Coronary artery (tissue), 2 donors: Measurements from ENCODE around the gene ZNF808.
"Not testable (repeated sequence)": the region's sequence is repeated elsewhere in the genome, so short reads cannot be mapped to it uniquely, and the experiment has no call there.

Experiments
- DNase-seq: peaks from one replicate; pipeline ENCODE4 v3.0.0-alpha.2; 2017; ENCODE audit warnings: low spot score
- H3K27ac ChIP-seq, 2 donors: fragments of 200-600 bp; sonication (generic); one replicate each; pipeline ENCODE4 v1.5.1; 2016 to 2019
- H3K4me3 ChIP-seq: fragments of 200-600 bp; sonication (generic); 2 replicates; pipeline ENCODE4 v1.5.1; 2016; ENCODE audit warnings: mild to moderate bottlenecking, moderate library complexity
- CTCF ChIP-seq: fragments of 200-600 bp; sonication (generic); IDR thresholded peaks from one replicate; pipeline ENCODE4 v1.5.1; 2019; ENCODE audit warnings: antibody characterized with exemption

The ZNF808 gene

GRCh38 chr19:52532480-52532879, 5.0 kb downstream of the ZNF808 start:
- no peak overlapping the region for H3K4me3 ChIP-seq
- no peak overlapping the region for H3K27ac ChIP-seq
- TF ChIP-seq CTCF, result no peak
- DNase-seq, result no peak

- no peak for TF ChIP-seq CTCF
- Histone ChIP-seq H3K27ac (no peak overlapping the region), H3K4me3 (no peak overlapping the region)
- no peak for DNase-seq
Measured at GRCh38 chr19:52533901-52534300, 6.4 kb downstream of the ZNF808 start.

- DNase-seq, result not testable (repeated sequence)
- H3K4me3 ChIP-seq, result peak overlapping the region; percentile 73
- peak overlapping the region in 1 of 2 donors; percentile 84 for H3K27ac ChIP-seq
Measured at GRCh38 chr19:52535385-52535770, 7.9 kb downstream of the ZNF808 start.

GRCh38 chr19:52535771-52536447, 8.4 kb downstream of the ZNF808 start:
- Histone ChIP-seq H3K27ac (peak overlapping the region; percentile 37 to 84), H3K4me3 (peak overlapping the region; percentile 73)
- peak; percentile 17 for TF ChIP-seq CTCF
- peak; percentile 85 for DNase-seq

- DNase-seq, result no peak
- H3K4me3 ChIP-seq, result peak overlapping the region; percentile 73
- no peak for TF ChIP-seq CTCF
- H3K27ac ChIP-seq, result peak overlapping the region; percentile 37 to 84
Measured at GRCh38 chr19:52536448-52536800, 9.0 kb downstream of the ZNF808 start.

GRCh38 chr19:52538815-52539214, 11.3 kb downstream of the ZNF808 start:
- H3K27ac ChIP-seq, DNase-seq, H3K4me3 ChIP-seq: not testable (repeated sequence)

- not testable (repeated sequence) for DNase-seq, H3K4me3 ChIP-seq
Measured at GRCh38 chr19:52541176-52541575, 13.7 kb downstream of the ZNF808 start.

GRCh38 chr19:52541608-52542007, 14.1 kb downstream of the ZNF808 start:
- no peak for TF ChIP-seq CTCF

More at GRCh38 chr19:52541176-52541575, 13.7 kb downstream of the ZNF808 start:
- H3K27ac ChIP-seq, result not testable (repeated sequence)

GRCh38 chr19:52542541-52542940, 15.1 kb downstream of the ZNF808 start:
- not testable (repeated sequence) for H3K27ac ChIP-seq, H3K4me3 ChIP-seq, DNase-seq

More at GRCh38 chr19:52541608-52542007, 14.1 kb downstream of the ZNF808 start:
- Histone ChIP-seq H3K27ac (no peak overlapping the region), H3K4me3 (no peak overlapping the region)
- no peak for DNase-seq
